ENCODE measurements around the gene CABLES2.

CABLES2 gene

GRCh38 chr20:62355878-62356588, 51.1 kb downstream of the CABLES2 start:
- H3K27ac ChIP-seq: peak overlapping the region; percentile 75
- in situ Hi-C loops (cut with HindIII; ENCODE audit: low pct_ligation_motif_present, low sequenced_read_pairs): no loop called here
- peak; percentile 55 for DNase-seq
- peaks cover 16% of the 10 kb centered on the region for H3K36me3 ChIP-seq (replicated peaks)
- TF ChIP-seq, protein P1, sequence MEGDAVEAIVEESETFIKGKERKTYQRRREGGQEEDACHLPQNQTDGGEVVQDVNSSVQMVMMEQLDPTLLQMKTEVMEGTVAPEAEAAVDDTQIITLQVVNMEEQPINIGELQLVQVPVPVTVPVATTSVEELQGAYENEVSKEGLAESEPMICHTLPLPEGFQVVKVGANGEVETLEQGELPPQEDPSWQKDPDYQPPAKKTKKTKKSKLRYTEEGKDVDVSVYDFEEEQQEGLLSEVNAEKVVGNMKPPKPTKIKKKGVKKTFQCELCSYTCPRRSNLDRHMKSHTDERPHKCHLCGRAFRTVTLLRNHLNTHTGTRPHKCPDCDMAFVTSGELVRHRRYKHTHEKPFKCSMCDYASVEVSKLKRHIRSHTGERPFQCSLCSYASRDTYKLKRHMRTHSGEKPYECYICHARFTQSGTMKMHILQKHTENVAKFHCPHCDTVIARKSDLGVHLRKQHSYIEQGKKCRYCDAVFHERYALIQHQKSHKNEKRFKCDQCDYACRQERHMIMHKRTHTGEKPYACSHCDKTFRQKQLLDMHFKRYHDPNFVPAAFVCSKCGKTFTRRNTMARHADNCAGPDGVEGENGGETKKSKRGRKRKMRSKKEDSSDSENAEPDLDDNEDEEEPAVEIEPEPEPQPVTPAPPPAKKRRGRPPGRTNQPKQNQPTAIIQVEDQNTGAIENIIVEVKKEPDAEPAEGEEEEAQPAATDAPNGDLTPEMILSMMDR (IDR thresholded peaks at IDR 0.05; ENCODE audit: low read depth, low read length, missing control alignments): no peak
- H3K4me3 ChIP-seq (ENCODE audit: low read depth, low read length): no peak overlapping the region
- no peaks in the 10 kb centered on the region for H3K27me3 ChIP-seq (replicated peaks)

- H3K4me3 ChIP-seq (ENCODE audit: low read depth, low read length): no peak overlapping the region
- in situ Hi-C loops (cut with HindIII; ENCODE audit: low pct_ligation_motif_present, low sequenced_read_pairs): no loop called here
- DNase-seq: no peak
- H3K36me3 ChIP-seq (replicated peaks): peaks cover 22% of the 10 kb centered on the region
- TF ChIP-seq, protein P1 (IDR thresholded peaks at IDR 0.05; ENCODE audit: low read depth, low read length, missing control alignments): no peak
- peak overlapping the region; percentile 75 for H3K27ac ChIP-seq
- no peaks in the 10 kb centered on the region for H3K27me3 ChIP-seq (replicated peaks)
Observed at GRCh38 chr20:62355516-62355877, 51.6 kb downstream of the CABLES2 start.

DNA sequence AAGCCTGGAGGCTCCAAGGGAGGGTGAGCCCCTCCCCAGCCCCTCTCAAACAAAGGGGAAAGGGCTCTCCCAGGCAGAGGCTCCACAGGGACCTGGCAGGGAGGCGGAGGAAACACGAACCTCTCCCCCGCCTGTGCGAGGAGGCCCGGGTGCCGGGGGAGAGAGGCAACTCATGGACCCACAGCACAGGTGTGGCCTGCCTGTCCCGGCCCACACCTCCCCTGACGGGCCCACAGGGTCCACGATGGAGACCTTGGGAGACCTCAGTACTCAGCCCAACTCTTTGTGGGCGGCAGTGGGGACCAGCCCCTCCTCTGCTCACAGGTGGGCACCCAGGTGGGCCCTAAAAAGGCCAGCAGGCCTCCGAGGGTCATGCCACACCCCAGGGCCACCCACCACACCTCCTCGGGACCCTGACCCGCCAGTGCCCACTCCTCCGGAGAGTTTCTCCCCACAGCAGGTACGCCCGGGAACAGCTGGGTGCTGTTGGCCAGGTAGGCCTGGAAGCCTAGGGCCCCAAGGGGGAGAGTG, 52.2 kb downstream of the CABLES2 start:
- DNase-seq: no peak
- Histone ChIP-seq H3K27ac (peak overlapping the region; percentile 75), H3K36me3 (replicated peaks) (peaks cover 28% of the 10 kb centered on the region), H3K4me3 (ENCODE audit: low read depth, low read length) (no peak overlapping the region), H3K27me3 (replicated peaks) (no peaks in the 10 kb centered on the region)
- in situ Hi-C loops (cut with HindIII; ENCODE audit: low pct_ligation_motif_present, low sequenced_read_pairs): no loop called here
- TF ChIP-seq, protein P1 (IDR thresholded peaks at IDR 0.05; ENCODE audit: low read depth, low read length, missing control alignments): no peak

DNA sequence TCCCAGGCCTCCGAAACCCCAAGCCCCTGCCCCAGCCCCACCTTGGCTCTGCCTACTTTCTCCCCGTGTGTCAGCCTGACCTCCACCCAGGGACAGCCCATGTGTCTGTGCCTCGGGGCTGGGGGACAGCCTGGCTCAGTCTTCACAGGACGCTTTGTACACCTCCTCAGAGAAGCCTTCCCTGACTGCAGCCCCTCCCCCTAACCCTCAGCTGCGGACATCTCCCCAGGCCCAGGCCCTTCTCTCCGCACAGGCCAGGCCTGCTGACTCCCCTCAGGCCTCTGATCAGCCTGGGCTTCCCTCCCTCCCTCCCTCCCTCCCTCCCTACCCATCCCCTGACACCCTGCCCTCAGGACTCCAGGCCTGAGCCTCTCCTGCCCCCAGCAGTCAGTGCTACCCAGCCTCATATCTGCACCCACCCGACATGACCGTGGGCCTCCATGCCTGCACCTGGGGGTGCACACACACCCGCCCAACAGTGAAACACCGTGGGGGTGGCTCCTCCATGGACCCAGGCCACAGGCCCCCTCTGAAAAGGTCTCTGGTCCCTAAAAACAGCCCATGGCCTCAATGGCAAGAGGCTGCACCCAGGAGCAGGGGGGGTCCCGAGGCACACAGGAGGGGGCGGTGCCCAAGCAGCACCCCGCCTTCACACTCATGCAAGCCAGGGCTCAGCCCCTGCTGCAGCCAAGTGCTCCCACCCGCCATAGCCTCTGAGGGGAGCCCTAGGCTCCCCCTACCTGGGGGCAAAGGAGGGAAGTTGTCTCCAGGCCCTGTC, 52.9 kb downstream of the CABLES2 start:
- DNase-seq: no peak
- Histone ChIP-seq H3K27me3 (replicated peaks) (no peaks in the 10 kb centered on the region), H3K36me3 (replicated peaks) (peaks cover 30% of the 10 kb centered on the region), H3K4me3 (ENCODE audit: low read depth, low read length) (no peak overlapping the region), H3K27ac (no peak overlapping the region)
- TF ChIP-seq, protein P1 (IDR thresholded peaks at IDR 0.05; ENCODE audit: low read depth, low read length, missing control alignments): no peak
- in situ Hi-C loops (cut with HindIII; ENCODE audit: low pct_ligation_motif_present, low sequenced_read_pairs): no loop called here

DNA sequence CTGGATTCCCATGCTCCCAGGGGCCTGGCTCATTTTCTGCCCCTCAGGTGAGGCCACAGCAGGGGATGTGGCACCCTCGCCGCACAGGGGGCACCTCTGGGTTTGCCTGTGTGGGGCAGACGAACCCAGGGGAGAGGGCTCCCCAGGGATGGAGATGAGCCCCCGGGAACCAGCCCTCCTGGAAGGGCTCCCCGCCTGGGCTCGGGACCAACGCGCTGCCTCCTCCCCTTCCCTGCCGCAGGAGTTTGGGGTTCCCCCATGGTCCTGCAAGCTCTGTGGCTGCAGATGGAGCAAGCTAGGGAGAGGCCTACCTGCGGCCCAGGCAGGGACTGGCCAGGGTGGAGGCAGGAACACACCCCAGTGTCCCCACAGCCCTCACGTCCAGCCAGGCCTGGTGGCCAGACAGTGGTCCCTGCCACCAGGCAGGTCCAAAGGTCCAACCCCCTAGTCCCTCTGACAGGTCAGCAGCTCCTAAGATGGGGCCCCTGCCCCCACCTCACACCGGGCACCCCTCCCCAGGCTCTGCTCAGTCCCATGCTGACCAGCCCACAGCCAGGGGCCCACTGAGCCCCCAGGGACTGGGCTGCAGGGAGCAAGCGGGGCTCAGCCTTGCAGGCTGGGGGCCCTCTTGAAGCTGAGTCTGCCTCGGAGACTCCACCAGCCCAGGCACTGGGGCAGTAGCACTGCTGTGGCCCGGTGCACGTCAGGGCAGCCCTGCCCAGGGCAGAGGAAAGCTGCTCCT, 53.6 kb downstream of the CABLES2 start:
- H3K4me3 ChIP-seq (ENCODE audit: low read depth, low read length): no peak overlapping the region
- in situ Hi-C loops (cut with HindIII; ENCODE audit: low pct_ligation_motif_present, low sequenced_read_pairs): no loop called here
- no peaks in the 10 kb centered on the region for H3K27me3 ChIP-seq (replicated peaks)
- H3K36me3 ChIP-seq (replicated peaks): peaks cover 33% of the 10 kb centered on the region
- DNase-seq: no peak
- H3K27ac ChIP-seq: no peak overlapping the region
- TF ChIP-seq, protein P1 (IDR thresholded peaks at IDR 0.05; ENCODE audit: low read depth, low read length, missing control alignments): no peak
